Esophagus (tissue), 2 donors: ENCODE data around the gene IGLON5. TPM values are rescaled to one million over a fixed set of nuclear protein-coding genes. Genes with fewer than 3 reads are reported as not detected.

Experiments
- H3K27ac ChIP-seq, 2 donors: one replicate each; pipeline ENCODE4 v1.5.1; 2013; ENCODE audit warnings: low read depth in 2 of 2, mild to moderate bottlenecking in 2 of 2, inconsistent platforms in 1 of 2, low read length in 1 of 2, moderate library complexity in 1 of 2
- H3K27me3 ChIP-seq, 2 donors: one replicate each; pipeline ENCODE4 v1.6.1; 2013; ENCODE audit warnings: low read length in 2 of 2, control low read depth in 1 of 2, mild to moderate bottlenecking in 1 of 2; ENCODE audit not compliant: insufficient read depth in 2 of 2, control insufficient read depth in 1 of 2
- H3K36me3 ChIP-seq, 2 donors: one replicate each; pipeline ENCODE4 v1.6.1; 2013; ENCODE audit warnings: low read length in 1 of 2; ENCODE audit not compliant: control insufficient read depth in 2 of 2, insufficient read depth in 2 of 2
- H3K4me1 ChIP-seq, 2 donors: one replicate each; pipeline ENCODE4 v1.6.1; 2013; ENCODE audit warnings: low read length in 1 of 2; ENCODE audit not compliant: control insufficient read depth in 2 of 2, insufficient read depth in 2 of 2
- H3K4me3 ChIP-seq, 2 donors: one replicate each; pipeline ENCODE4 v1.5.1; 2013; ENCODE audit warnings: low read length in 2 of 2, mild to moderate bottlenecking in 2 of 2, low read depth in 1 of 2, moderate library complexity in 1 of 2
- H3K9me3 ChIP-seq, 2 donors: one replicate each; pipeline ENCODE4 v1.6.1; 2013; ENCODE audit warnings: mild to moderate bottlenecking in 2 of 2, low read depth in 1 of 2, low read length in 1 of 2, moderate library complexity in 1 of 2; ENCODE audit not compliant: control insufficient read depth in 2 of 2, insufficient read depth in 1 of 2
- WGBS, 2 donors: extraction: QIAGEN DNeasy Blood & Tissue Kit; methylation state at CpG; one replicate each; pipeline ENCODE4 v1.1.7; 2013; 5-methylcytosine and 5-hydroxymethylcytosine counted together
- polyA plus RNA-seq, 2 donors: library from polyadenylated mRNA; stranded (reverse); fragments of 200-250 nt; gene quantifications; one replicate each; pipeline ENCODE4 v1.2.3, GENCODE V29; 2013
- donor health status: healthy with polysubstance abuse.
- donor health status: Bipolar disorder and iron deficiency.

The IGLON5 gene
- polyA plus RNA-seq, 2 donors: 0.15 to 0.22 TPM

GRCh38 chr19:51325161-51325976 is 13.9 kb downstream of the IGLON5 start:
- Histone ChIP-seq H3K36me3 (peaks cover 0 to 5% of the 10 kb centered on the region in 2 donors), H3K27me3 (peaks cover 0 to 3% of the 10 kb centered on the region in 2 donors), H3K9me3 (peaks cover 0 to 2% of the 10 kb centered on the region in 2 donors), H3K4me1 (peaks cover 0 to 3% of the 10 kb centered on the region in 2 donors), H3K4me3 (no peak overlapping the region), H3K27ac (no peak overlapping the region)
- 68 to 72% methylated on average over 26 of the region's 26 CpGs for WGBS, 2 donors

DNA sequence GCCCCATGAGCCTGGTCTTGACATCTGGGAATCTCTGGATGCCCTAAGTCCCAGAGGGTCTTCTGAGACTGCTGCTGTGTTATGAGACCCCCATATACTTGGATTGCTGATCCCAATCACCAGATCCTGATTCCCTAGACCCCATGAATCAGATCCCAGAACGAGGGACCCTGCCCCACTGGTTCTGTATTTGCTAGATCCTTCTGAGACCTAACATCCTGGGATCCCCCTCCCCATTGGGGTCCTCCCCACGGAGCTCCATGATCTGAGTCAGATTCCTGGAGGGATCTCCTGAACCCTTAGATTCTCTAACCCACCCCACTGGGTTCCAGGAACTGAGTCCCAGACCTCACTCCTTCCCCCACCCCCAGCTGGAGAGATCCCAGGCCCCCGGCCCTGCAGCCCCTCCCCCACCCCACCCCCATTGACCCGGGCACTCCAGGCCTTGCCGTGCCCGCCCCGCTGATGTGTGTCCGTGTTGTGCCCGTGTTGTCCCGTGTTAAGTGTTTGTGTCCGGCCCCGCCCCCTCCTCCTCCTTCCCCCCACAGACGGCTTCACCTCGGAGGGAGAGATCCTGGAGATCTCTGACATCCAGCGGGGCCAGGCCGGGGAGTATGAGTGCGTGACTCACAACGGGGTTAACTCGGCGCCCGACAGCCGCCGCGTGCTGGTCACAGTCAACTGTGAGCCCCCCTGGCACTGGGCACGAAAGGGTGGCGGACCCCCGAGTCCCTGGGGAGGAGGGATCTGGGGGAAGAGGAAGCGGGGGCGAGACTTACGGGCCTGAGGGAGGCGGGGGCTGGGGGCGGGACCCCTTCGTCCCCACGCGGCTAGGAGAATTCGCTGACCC is 15.0 kb downstream of the IGLON5 start:
- H3K4me3 ChIP-seq: no peak overlapping the region
- no peak overlapping the region for H3K27ac ChIP-seq
- H3K9me3 ChIP-seq: peaks cover 0 to 5% of the 10 kb centered on the region in 2 donors
- peaks cover 0 to 12% of the 10 kb centered on the region in 2 donors for H3K36me3 ChIP-seq
- H3K4me1 ChIP-seq: peaks cover 0 to 3% of the 10 kb centered on the region in 2 donors
- WGBS, 2 donors: 18 to 21% methylated on average over 34 to 36 of the region's 36 CpGs
- peaks cover 0 to 3% of the 10 kb centered on the region in 2 donors for H3K27me3 ChIP-seq

GRCh38 chr19:51327066-51328001 is 15.9 kb downstream of the IGLON5 start:
- H3K4me3 ChIP-seq: no peak overlapping the region
- H3K4me1 ChIP-seq: peaks cover 0 to 3% of the 10 kb centered on the region in 2 donors
- 6 to 9% methylated on average over 65 to 75 of the region's 75 CpGs for WGBS, 2 donors
- H3K36me3 ChIP-seq: peaks cover 0 to 19% of the 10 kb centered on the region in 2 donors
- H3K27ac ChIP-seq: no peak overlapping the region
- peaks cover 0 to 5% of the 10 kb centered on the region in 2 donors for H3K9me3 ChIP-seq
- peaks cover 0 to 3% of the 10 kb centered on the region in 2 donors for H3K27me3 ChIP-seq

DNA sequence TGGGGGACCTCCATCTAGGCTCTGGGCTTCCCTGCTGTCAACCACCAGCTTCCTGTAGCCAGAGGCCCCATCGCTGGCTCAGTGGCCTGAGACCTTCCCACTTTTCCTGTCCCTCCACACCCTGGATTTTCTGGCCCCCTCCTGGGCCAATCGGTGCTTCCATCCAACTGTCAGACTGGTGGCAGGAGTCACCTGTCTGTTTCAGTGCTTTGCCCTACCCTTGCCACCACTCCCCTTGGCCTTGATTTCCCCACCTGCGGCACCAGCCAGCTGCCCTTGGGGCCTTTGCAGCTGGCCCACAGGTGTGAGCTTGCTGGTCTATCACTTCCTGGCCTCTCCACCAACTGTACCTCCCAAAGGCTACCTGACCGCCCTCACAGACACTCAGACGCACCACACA is 18.0 kb downstream of the IGLON5 start:
- Histone ChIP-seq H3K27me3 (peaks cover 0 to 3% of the 10 kb centered on the region in 2 donors), H3K4me1 (peaks cover 0 to 3% of the 10 kb centered on the region in 2 donors), H3K27ac (no peak overlapping the region), H3K4me3 (no peak overlapping the region), H3K36me3 (peaks cover 0 to 25% of the 10 kb centered on the region in 2 donors), H3K9me3 (peaks cover 0 to 6% of the 10 kb centered on the region in 2 donors)
- 86 to 87% methylated on average over 5 of the region's 5 CpGs for WGBS, 2 donors

- Histone ChIP-seq H3K4me1 (peaks cover 0 to 3% of the 10 kb centered on the region in 2 donors), H3K9me3 (peaks cover 0 to 6% of the 10 kb centered on the region in 2 donors), H3K36me3 (peaks cover 0 to 25% of the 10 kb centered on the region in 2 donors), H3K4me3 (no peak overlapping the region), H3K27me3 (peaks cover 0 to 3% of the 10 kb centered on the region in 2 donors), H3K27ac (no peak overlapping the region)
- 96 to 97% methylated on average over 4 of the region's 4 CpGs for WGBS, 2 donors
Observed at GRCh38 chr19:51330366-51330765, 18.9 kb downstream of the IGLON5 start.

- peaks cover 0 to 25% of the 10 kb centered on the region in 2 donors for H3K36me3 ChIP-seq
- 76 to 80% methylated on average over 3 of the region's 3 CpGs for WGBS, 2 donors
- H3K27me3 ChIP-seq: peaks cover 0 to 3% of the 10 kb centered on the region in 2 donors
Observed at GRCh38 chr19:51331193-51331592, 19.7 kb downstream of the IGLON5 start.

DNA sequence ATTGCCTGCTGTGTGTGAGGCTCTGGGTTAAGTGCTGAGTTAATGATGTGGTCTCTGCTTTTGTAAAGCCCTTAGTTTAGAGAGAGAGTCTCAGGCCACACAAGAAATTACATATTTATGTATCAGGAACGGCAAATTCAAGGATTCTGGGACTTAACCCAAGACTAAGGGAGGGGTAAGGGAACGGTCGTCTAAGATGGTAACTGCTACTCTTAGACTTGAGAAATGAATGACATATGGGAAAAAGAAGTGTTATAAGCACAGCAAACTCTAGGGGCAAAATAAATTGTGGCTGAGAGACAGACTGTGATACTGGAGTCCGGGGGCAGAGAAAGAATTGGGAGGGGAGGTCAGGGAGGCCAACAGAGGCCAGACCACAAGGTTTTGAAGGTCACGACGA is 20.3 kb downstream of the IGLON5 start:
- no peak overlapping the region for H3K4me3 ChIP-seq
- peaks cover 0 to 25% of the 10 kb centered on the region in 2 donors for H3K36me3 ChIP-seq
- peaks cover 0 to 3% of the 10 kb centered on the region in 2 donors for H3K27me3 ChIP-seq
- WGBS, 2 donors: 85 to 89% methylated on average over 6 of the region's 6 CpGs
- peaks cover 0 to 3% of the 10 kb centered on the region in 2 donors for H3K4me1 ChIP-seq
- no peak overlapping the region for H3K27ac ChIP-seq
- peaks cover 0 to 6% of the 10 kb centered on the region in 2 donors for H3K9me3 ChIP-seq

More at GRCh38 chr19:51331193-51331592, 19.7 kb downstream of the IGLON5 start:
- H3K4me1 ChIP-seq: peaks cover 0 to 3% of the 10 kb centered on the region in 2 donors
- no peak overlapping the region for H3K4me3 ChIP-seq
- H3K9me3 ChIP-seq: peaks cover 0 to 6% of the 10 kb centered on the region in 2 donors
- no peak overlapping the region for H3K27ac ChIP-seq

- peaks cover 2 to 3% of the 10 kb centered on the region in 2 donors for H3K4me1 ChIP-seq
- H3K4me3 ChIP-seq: no peak overlapping the region
- WGBS, 2 donors: 89 to 90% methylated on average over 11 to 13 of the region's 13 CpGs
- no peaks in the 10 kb centered on the region for H3K27me3 ChIP-seq
- H3K27ac ChIP-seq: no peak overlapping the region
- H3K36me3 ChIP-seq: peaks cover 0 to 30% of the 10 kb centered on the region in 2 donors
- peaks cover 0 to 6% of the 10 kb centered on the region in 2 donors for H3K9me3 ChIP-seq
Observed at GRCh38 chr19:51333836-51334460, 22.5 kb downstream of the IGLON5 start.
